GM18499 (cell line): Measurements from ENCODE around the gene CD2AP.

Source experiments
- ATAC-seq: cut with Tn5 transposase; IDR thresholded peaks from one replicate; pipeline ENCODE4 v1.9.1; 2021; ENCODE audit warnings: moderate number of reproducible peaks; ENCODE audit not compliant: insufficient read depth, unreplicated experiment

CD2AP gene

DNA sequence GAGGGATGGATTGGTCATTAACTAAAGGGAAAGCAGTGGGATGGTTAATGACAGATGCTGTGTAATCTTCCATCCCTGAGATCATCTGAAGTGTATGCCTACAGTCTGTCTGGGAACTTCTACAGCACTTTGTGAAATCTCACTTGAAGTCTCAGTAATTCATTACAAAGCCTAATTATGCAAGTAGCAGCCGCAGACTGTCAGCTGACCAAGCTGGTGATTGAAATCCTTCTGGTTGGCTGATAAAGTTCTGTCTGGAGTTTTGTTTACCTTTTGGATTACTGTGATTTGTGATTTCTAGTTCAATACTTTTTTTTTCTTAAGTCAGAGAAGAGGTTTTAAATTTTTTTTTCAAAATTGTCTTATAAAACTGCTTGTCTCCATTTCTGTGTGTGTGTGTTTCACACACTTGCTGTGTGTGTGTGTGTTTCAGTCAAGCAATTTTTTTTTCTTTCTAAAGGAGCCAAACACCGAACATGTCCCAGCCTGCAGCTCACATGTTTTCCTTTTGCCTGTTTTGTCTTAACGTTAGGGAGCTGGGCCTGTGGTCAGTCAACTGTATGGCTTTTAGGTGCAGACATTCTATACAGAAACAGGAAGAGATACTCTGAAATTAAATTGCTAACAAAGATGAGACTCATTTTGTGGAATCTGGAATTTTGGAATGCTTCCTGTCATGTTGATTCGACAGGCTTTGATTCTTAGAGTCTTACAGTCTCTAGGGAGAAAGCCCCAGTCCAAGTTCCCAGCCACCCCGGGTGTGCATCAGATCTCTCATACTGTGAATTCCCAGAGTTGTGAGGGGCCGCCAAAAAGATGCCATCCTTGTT is 192.3 kb downstream of the CD2AP start:
- no peak for ATAC-seq

DNA sequence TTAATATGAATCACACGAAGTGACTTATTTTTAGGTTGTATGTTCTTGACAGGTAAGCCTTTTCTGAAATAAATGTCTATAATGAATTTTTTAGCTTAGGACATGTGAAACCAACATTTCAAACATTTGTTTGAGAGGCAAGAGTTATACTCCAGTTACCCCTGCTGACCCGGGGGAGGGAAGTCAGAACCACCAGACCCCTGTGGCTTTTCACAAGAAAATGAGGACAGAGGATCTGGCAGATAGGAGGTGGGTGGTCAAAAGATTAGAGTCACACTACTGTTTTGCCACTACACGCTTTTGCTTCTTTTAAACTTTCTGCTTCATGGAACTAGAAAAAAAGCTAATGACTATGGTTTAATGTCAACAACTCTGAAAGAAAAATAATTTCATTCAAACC is 193.3 kb downstream of the CD2AP start:
- no peak for ATAC-seq

DNA sequence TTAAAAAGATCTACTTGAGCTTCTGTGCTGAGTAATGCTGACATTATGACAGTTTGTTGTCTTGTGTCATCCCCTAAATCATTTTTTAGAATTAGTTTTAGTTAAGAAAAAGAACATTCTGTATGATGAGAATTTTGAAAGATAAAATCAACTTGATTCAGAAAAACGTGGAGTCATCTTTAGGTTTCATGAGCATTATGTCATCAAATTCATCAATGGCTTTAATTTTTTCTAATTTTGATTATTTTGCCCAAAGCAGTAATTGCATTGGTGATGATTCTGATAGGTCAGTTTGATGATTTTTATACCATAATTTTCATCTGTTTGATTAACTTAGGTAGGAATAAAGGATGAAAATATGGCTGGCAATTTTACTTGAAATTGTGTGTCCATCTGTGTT is 194.2 kb downstream of the CD2AP start:
- ATAC-seq: no peak

DNA sequence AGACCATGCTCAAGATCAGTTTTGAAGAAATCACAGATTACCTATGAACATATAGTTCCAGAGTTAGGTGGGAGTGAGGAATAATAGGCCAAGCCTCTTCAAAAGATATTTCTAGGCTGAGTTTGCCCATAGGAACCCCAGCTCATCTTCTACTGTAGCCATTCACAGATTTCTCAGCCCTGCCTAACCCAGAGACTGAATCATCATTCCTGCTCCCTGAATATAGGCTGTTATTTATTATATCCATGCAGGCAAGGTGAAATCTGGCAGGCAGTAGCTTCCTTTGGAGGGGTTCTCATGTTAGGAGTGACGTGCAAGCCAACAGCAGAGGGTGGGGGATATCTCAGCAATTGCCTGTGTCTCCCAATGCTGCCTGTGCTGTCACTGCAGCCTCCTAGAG is 195.2 kb downstream of the CD2AP start:
- no peak for ATAC-seq

DNA sequence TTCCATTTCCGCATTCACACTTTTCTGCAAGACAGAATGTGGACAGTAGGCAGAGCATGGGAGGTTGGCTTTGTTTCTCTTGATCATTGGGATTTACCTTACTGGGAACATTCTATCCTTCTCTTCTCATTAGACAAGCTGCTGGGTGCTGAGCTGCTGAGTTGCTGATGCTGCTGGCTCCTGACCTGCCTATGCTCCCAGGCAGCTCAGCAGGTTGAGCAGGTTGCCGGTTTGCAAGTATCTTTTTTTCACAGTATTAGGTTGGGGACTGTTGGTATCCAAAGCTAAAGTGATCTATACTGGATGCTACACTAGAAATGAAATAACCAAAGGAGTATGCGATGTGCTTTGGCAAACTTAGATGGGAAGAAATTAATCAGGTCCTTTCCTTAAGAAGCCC is 197.1 kb downstream of the CD2AP start:
- no peak for ATAC-seq
